ENCODE results near the gene SLC35F2.
"Not testable (repeated sequence)": the region's sequence is repeated elsewhere in the genome, so short reads cannot be mapped to it uniquely, and the experiment has no call there.

The SLC35F2 gene, protein sequence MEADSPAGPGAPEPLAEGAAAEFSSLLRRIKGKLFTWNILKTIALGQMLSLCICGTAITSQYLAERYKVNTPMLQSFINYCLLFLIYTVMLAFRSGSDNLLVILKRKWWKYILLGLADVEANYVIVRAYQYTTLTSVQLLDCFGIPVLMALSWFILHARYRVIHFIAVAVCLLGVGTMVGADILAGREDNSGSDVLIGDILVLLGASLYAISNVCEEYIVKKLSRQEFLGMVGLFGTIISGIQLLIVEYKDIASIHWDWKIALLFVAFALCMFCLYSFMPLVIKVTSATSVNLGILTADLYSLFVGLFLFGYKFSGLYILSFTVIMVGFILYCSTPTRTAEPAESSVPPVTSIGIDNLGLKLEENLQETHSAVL

DNA sequence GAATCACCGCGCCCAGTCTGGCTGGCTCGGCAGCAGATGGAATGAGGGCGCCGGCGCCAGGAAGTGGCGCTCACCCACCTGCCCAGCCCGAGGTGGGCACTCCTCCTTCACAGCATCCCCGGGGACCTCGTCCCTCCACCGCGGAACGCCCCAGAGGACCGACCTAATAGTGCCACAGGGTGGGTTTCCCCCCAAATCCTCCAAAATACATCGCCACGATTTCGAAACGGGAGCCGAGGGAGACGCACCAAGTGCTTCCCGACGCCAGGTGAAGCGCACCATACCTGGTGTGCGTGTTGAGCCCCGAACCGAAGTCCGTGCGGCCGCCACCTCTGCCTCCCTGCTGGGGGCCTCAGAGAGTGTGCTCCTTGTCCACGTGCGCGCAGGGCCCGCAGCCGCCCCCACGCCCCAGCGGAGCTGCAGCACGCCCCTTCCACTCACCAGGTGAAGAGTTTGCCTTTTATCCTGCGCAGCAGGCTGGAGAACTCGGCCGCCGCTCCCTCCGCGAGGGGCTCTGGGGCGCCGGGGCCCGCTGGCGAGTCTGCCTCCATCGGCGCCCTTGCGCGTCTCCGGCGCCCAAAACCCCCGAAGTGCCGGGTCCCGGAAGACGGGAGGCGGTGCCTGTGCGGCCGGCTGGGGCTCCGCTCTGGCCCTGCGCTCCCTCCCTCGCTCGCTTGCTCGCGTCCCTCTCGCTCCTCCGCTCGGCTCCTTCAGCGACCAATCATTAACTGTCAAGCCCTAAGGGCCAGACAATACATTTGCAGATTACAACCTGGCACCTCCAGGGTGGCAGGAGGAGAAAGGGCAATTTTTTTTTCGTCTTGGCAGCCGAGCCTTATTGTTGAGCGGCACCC lies at the start of gene SLC35F2:
SLC35F2 (minus strand) TSS at position 571 of the 854 bp plus-strand sequence; CDS start at position 551, 20 bp downstream.
- DNase-seq (ENCODE audit: low read depth in 3 of 3) = peak; percentile 45 to 75 (median 49)

DNA sequence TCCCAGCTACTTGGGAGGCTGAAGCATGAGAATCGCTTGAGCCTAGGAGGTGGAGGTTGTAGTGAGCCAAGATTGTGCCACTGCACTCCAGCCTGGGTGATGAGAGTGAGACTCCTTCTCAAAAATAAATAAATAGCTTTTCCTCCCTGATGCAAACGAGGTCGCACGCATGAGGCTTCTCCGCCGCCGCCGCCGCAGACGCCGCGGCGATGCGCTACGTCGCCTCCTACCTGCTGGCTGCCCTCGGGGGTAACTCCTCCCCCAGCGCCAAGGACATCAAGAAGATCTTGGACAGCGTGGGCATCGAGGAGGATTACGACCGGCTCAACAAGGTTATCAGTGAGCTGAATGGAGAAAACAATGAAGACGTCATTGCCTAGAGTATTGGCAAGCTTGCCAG lies 49.6 kb upstream of the SLC35F2 start:
- no peak for DNase-seq (ENCODE audit: low read depth in 3 of 3)

DNA sequence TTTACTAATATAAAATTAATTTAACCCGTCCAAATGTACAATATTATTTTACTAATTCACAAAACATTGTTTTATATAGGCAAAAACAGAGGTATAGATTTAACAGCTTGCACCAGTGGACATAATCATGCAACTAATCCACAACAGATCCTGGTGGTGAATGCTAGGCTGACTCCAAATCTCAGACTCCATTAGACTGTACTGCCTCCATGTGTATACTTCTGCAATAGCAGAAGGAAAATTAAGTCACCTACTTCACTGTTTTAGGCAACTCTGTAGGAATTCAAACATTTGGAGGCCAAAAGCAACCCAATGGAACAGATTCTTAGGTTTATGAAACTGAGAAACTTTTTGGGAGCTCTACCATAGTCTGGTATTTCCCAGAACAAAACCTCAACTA lies 39.7 kb upstream of the SLC35F2 start:
- no peak for DNase-seq (ENCODE audit: low read depth in 3 of 3)

DNA sequence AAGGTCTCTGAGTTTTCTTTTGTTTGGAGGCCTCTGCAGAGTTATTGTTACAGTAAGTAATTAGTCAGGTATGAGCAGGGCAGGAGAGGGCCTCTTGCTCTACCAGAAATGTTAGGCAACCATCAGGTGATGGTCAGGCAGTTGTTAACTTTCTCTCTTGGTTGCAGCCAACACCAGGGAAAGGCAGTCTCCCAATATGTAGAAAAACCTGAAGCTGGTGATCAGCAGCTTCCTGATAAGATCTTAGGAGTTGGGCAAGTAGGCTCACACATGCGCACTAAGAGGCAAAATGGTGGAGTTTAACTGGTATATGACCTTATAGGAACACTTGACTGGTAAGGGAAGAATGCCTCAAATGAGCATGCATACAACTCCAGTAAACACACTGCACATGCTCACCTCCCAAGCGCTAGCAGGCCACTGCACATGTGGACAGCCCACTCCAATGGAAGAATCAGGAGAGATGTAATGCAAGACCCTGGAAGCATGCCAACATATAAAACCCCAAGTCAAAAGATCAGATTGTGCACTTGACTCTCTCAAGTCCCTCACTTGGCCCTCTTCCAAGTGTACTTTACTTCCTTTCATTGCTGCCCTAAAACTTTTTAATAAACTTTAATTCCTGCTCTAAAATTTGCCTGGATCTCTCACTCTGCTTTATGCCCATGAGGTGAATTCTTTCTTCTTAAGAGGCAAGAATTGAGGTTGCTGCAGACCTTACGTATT lies 23.7 kb upstream of the SLC35F2 start:
- DNase-seq (ENCODE audit: low read depth in 3 of 3) = no peak

DNA sequence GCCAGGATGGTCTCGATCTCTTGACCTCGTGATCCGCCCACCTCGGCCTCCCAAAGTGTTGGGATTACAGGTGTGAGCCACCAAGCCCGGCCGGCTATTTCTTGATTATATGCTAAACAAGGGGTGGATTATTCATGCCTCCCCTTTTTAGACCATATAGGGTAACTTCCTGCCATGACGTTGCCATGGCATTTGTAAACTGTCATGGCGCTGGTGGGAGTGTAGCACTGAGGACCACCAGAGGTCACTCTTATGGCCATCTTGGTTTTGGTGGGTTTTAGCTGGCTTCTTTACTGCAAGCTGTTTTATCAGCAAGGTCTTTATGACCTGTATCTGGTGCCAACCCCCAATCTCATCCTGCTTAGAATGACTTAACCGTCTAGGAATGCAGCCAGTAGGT lies 22.9 kb upstream of the SLC35F2 start:
- DNase-seq (ENCODE audit: low read depth in 3 of 3) = not testable (repeated sequence)

DNA sequence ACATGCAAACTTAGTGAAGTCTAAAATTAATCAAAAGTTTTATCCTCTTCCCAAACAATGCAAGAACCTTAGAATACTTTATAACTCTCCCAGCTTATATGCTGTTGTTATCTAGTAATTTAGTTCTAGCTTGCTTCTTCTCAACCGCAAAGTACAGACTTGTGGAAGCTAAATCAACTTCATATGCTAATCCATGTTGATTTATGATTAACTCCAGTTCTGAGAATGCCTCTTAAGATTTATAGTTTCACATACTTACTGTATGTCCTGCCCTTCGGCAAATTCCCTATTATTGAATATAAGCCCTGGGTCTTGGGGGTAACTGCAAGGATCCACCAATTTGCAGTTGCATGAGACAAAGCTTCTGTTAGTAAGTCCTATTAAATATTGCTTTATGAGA lies 17.6 kb upstream of the SLC35F2 start:
- DNase-seq (ENCODE audit: low read depth in 3 of 3) = no peak

DNA sequence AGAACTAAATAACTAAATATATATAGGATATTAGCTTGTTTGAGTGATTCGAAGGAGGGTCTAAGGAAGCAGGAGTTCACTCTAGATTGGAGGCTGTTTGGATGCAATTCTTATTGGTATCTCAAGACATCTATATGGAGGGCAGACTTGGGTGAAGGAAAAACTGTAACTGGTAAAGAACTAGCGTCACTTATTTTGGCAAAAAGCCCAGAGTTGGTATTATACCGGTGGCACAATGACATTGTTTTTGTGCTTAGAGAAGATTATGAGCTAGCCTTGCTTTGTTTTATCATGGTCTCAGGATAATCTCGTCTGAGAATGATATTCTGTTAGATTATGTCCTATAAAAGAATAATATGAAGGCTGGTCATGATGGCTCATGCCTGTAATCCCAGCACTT lies 6.0 kb upstream of the SLC35F2 start:
- DNase-seq (ENCODE audit: low read depth in 3 of 3) = no peak

DNA sequence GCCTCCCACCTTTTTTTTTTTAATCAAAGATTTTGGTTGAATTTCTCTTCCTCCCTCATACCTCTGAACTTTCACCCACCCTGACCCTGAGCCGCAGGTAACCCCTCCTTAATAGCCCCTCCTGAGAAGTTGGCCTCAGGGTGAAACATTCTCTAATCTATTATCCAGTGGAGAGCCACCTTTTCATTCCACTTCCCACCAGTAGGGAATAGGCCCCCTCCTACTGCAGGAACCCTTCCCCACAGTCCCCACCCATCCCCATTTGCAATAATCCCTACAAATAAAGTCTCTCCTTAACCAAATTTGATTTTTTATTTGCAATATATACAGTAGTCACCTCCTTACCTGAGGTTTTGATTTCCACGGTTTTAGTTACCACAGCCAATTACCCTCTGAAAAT lies 2.1 kb upstream of the SLC35F2 start:
- DNase-seq (ENCODE audit: low read depth in 3 of 3) = no peak

DNA sequence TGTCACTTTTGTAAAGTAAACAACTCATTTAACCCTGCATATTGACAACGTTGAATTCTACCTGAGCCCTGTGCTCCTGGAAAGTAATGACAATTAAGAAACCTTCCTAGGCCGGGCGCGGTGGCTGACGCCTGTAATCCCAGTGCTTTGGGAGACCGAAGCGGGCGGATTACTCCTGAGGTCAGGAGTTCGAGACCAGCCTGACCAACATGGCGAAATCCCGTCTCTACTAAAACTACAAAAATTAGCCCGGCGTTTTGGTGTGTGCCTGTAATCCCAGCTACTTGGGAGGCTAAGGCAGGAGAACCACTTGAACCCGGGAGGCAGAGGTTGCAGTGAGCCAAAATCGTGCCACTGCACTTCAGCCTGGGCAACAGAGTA lies 1.6 kb upstream of the SLC35F2 start:
- not testable (repeated sequence) for DNase-seq (ENCODE audit: low read depth in 3 of 3)

DNA sequence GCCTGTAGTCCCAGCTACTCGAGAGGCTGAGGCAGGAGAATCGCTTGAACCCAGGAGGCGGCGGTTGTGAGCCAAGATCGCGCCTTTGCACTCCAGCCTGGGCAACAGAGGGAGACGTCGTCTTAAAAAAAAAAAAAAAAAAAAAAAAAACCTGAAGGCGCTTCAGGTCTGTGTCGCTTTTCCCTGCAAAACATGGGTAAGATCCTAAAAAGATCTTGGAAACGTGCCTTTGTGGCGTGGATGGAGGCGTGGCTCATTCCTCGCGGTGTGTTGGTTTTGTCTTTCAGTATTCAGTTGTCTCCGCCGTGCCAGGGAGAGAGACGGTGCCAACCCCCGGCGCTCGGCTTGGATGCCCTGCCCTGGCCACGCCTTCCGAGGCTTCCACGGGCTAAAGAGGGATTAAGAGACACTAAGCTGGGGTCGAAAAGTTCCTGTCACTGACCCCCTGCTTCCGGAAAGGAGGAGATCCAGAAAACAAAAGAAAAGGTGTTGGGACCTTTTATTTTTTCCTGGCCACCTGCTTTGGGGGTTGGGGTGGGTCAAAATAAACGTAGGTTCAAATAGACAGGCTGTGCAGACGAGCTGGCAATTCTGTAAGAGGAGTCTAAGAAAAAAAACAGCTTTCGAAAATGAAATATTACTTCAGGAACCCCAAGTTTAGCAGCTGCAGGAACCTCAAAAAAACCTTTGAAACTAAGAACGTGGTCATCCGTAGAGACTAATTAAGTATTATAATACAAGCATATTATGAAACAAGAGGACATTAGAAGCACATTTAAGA lies 1.1 kb upstream of the SLC35F2 start:
- DNase-seq (ENCODE audit: low read depth in 3 of 3) = peak in 1 of 3 experiments; percentile 25

DNA sequence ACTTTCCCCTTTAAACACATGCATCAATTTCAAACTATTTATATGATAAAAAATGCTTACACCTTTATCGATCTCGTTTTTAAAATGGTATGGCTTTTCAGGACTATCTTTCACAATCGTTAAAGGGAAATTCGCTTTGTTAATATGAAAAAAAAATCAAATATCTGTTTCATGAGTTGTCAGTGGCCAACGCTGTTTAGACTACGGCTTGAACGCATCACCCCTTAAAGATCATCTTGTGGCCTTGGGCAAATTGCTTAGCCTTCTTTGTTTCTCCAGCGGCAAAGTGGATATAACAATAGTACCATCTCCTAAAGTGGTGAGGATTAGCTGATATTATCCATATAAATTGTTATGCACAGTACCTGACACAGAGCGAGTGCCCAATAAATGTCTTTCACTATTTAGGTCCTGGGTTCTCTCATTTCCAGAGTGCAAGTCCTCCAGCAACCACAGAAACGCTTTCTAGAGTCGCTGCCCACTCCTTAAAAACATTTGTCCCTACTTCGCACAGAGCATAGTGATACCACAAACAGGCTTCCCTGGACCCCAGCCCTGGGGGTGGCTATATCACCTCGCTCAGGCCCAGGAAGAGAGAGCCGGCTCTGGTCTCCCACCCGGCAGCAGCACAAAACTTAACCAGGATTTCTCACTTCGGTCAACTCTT lies 904 bp downstream of the SLC35F2 start:
- no peak for DNase-seq (ENCODE audit: low read depth in 3 of 3)

DNA sequence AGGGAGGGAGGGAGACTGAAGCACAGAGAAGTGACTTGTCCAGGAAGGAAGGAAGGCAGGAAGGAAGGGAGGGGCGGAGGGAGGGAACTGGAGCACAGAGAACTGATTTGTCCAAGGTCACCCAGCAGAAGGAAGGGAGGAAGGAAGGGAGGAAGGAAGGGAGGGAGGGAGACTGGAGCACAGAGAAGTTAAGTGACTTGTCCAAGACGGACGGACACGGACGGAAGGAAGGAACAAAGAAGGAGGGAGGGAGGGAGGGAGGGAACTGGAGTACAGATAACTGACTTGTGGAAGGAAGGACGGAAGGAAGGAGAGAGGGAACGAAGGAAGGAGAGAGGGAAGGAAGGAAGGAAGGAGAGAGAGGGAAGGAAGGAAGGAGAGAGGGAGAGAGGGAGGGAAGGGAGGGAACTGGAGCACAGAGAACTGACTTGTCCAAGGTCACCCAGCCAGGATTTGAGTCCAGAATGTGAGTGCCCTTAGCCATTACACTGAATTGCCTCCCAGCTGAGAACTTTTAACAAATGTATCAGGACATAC lies 1.5 kb downstream of the SLC35F2 start:
- DNase-seq (ENCODE audit: low read depth in 3 of 3) = no peak

DNA sequence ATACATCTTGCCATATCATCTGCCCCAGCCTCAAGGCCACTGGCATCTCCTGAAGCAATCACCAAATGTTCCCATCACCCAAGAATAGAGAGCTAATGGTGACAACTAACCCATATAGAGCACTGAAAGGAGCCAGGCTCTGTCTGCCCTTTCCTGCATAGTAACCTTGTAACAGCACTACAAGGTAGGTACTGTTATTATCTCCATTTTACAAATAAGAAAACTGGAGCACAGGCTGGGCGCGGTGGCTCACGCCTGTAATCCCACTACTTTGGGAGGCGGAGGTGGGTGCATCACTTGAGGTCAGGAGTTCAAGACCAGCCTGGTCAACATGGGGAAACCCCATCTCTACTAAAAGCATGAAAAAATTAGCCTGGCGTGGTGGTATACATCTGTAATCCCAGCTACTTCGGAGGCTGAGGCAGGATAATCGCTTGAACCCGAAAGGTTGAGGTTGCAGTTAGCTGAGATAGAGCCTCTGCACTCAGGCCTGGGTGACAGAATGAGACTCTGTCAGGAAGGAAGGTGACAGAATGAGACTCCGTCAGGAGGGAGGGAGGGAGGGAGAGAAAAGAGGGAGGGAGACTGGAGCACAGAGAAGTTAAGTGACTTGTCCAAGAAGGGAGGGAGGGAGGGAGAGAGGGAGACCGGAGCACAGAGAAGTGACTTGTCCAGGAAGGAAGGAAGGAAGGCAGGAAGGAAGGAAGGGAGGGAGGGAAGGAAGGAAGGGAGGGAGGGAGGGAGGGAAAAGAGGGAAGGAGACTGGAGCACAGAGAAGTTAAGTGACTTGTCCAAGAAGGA lies 2.2 kb downstream of the SLC35F2 start:
- no peak for DNase-seq (ENCODE audit: low read depth in 3 of 3)

DNA sequence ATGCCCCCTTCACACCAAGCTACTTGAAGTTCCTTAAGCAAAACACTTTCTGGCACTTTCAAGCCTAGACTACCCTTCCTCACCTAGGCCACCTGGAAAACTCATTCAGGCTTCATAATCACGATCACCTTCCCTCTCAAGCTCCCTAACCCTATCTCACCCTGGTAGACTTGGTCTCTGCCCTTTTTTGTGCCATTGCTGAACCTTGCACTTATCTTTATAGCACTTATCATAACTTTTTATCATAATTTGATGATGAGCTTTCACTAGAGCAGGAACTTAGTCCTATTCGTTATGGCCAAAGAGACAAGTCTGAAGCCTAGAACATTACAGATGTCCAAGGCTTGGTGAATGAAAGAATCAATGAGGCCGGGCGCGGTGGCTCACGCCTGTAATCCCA lies 5.5 kb downstream of the SLC35F2 start:
- DNase-seq (ENCODE audit: low read depth in 3 of 3) = no peak

DNA sequence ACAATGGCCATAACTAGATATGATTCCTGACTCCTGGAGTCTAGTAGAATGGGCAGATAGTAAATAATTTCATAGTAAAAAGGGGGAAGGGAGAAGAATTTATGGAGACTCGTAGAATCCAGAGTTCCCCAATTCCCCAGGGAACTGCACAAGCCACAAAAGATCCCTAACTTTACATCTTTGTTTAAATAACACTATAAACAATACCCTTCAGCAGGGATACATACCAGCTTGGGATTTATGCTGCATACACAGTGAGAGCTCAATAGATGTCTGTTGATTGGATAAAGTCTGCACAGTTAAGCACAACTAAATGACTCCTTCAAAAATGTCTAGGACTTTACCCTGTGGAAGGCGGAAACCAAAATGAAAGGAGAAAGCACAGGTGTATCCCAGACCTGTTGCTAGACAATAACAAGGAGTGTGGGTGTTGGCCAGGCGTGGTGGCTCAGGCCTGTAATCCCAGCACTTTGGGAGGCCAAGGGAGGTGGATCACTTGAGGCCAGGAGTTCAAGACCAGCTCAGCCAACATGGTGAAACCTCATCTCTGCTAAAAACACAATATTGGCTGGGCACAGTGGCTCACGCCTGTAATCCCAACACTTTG lies 6.8 kb downstream of the SLC35F2 start:
- DNase-seq (ENCODE audit: low read depth in 3 of 3) = no peak

DNA sequence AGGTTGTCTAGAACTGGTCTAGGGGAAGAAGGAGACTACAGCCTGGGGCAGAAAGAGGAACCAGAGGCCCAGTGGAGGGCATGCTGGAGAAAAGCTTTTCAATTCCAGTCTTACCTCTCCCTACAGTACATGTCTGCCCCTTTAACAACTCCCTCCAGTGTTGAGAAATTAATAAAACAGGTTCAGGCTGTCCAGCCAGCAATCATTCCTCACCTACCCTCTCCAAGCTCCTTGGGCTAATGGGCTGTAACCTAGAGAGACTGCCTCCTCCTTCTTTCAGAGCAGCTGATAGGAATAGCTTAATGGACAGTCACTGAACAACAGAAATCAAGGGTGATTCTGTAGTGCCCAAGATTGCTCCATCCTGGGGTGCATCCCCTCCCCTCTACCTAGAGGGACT lies 8.8 kb downstream of the SLC35F2 start:
- no peak for DNase-seq (ENCODE audit: low read depth in 3 of 3)

DNA sequence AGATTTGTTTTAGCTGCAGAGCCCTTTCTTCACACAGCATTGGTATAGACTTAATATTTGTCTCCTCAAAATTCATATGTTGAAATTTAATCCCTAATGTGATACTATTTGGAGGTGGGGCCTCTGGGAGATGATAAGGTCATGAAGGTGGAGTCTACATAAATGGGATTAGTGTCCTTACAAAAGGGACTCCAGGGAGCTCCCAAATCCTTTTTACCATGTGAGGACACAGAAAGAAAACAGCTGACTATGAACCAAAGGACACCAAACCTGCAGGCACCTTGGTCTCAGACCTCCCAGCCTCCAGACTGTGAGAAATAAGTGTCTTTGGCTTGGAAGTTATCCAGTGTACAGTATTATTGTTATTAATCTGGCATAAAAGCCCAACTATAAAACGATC lies 10.2 kb downstream of the SLC35F2 start:
- no peak for DNase-seq (ENCODE audit: low read depth in 3 of 3)

DNA sequence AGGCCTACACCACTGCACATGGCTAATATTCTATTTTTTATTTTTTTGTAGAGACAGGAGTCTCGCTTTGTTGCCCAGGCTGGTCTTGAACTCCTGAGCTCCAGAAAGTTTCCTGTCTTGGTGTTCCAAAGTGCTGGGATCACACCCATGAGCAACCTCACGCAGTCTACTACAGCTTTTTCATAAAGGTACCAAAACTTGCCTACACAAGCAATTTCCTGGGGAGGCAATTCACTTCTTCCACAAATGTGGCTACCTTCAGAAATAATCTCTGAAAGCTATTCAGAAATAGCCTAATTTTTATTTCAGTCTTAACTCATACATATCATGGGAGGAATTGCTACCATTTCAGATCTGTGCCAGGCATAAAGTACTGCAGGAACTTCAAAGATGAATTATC lies 11.4 kb downstream of the SLC35F2 start:
- no peak for DNase-seq (ENCODE audit: low read depth in 3 of 3)

DNA sequence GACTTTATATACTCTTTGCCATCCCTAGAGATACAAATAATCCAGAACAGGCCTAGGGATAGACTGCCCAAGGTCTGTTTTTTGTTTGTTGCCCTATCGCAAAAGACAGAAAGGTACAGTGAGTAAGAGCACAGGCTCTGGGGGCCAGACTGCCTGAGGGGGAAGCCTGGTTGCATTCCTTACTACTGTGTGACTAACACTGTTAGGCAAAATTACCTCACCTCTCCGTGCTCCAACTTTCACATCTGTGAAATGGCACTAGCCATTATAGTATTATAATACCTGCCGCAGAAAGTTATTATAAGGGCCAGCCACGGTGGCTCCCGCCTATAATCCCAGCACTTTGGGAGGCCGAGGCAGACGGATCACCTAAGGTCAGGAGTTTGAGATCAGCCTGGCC lies 14.5 kb downstream of the SLC35F2 start:
- DNase-seq (ENCODE audit: low read depth in 3 of 3) = no peak

Measured in stimulated activated CD4-positive, alpha-beta T cell treated with anti-CD3 and anti-CD28 coated beads, TNF-alpha, amount 100 ng/mL, for 24 hours (primary cell).